Keratinocyte (primary cell): ENCODE measurements around the gene PPFIA1.

ENCODE experiments used
- EZH2 ChIP-seq: IDR thresholded peaks from one replicate; pipeline ENCODE4 v1.6.1; 2012; ENCODE audit warnings: inconsistent platforms, mild to moderate bottlenecking, low read length, moderate library complexity
- TF ChIP-seq, protein P1 (sequence below), 3 experiments: IDR thresholded peaks in 1 of 3; conservative IDR thresholded peaks in 1 of 3; optimal IDR thresholded peaks in 1 of 3; 2 replicates in 2 of 3; 3 replicates in 1 of 3; pipeline versions ENCODE3 to v1.5.1; 2011; ENCODE audit warnings: low read length in 3 of 3, mild to moderate bottlenecking in 3 of 3, moderate library complexity in 2 of 3, control low read depth in 1 of 3, inconsistent platforms in 1 of 3; ENCODE audit not compliant: insufficient read depth in 2 of 3; ENCODE audit errors: extremely low read depth in 1 of 3

DNA sequence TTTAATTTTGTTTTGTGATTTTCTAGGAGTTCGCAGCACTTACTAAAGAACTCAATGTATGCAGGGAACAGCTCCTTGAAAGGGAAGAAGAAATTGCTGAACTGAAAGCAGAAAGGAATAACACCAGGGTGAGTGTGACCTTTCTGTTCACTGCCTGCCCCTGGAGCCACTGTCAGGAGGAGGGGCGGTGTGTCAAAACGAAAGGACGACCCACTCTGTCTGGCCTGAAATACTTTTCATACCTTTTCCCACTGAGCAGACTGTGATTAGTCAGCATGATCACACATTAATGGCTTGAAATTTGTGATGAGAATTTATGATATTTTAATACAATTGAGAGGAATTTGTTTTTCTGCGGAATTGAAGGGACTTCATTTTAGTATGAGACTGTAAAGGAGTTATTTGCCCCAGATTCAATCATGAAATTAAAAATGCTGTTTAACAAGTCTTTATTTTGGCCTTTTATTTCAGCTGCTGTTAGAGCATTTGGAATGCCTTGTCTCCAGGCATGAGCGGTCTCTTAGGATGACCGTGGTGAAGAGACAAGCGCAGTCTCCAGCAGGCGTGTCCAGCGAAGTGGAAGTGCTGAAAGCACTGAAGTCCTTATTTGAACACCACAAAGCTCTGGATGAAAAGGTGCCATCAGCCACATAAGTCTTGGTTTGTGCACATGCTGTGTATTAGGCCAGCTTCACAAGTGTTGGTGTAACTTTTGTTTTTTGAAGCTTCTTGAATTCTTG, 54.1 kb downstream of the PPFIA1 start:
- TF ChIP-seq, protein P1, sequence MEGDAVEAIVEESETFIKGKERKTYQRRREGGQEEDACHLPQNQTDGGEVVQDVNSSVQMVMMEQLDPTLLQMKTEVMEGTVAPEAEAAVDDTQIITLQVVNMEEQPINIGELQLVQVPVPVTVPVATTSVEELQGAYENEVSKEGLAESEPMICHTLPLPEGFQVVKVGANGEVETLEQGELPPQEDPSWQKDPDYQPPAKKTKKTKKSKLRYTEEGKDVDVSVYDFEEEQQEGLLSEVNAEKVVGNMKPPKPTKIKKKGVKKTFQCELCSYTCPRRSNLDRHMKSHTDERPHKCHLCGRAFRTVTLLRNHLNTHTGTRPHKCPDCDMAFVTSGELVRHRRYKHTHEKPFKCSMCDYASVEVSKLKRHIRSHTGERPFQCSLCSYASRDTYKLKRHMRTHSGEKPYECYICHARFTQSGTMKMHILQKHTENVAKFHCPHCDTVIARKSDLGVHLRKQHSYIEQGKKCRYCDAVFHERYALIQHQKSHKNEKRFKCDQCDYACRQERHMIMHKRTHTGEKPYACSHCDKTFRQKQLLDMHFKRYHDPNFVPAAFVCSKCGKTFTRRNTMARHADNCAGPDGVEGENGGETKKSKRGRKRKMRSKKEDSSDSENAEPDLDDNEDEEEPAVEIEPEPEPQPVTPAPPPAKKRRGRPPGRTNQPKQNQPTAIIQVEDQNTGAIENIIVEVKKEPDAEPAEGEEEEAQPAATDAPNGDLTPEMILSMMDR (optimal IDR thresholded peaks at IDR 0.05 in 1 of 3, IDR thresholded peaks at IDR 0.05 in 1 of 3, conservative IDR thresholded peaks at IDR 0.05 in 1 of 3; ENCODE audit: extremely low read depth in 1 of 3, insufficient read depth in 2 of 3, low read length in 3 of 3), result no peak
- TF ChIP-seq EZH2, result no peak
